Thymus (tissue), 11 donors: Measurements from ENCODE around the gene HK1. TPM values are rescaled to one million over a fixed set of nuclear protein-coding genes. Genes with fewer than 3 reads are reported as not detected.
"Not testable (repeated sequence)": the region's sequence is repeated elsewhere in the genome, so short reads cannot be mapped to it uniquely, and the experiment has no call there.

Experiments
- DNase-seq, 9 donors: peaks; one replicate each; pipeline ENCODE4 v3.0.0-alpha.2; 2013; ENCODE audit warnings: low spot score in 9 of 9, low read depth in 6 of 9, missing footprints in 1 of 9
- H3K27ac ChIP-seq, 2 donors: one replicate each; pipeline ENCODE4 v1.5.1; 2013; ENCODE audit warnings: control low read depth in 1 of 2, low read depth in 1 of 2, low read length in 1 of 2, mild to moderate bottlenecking in 1 of 2, moderate library complexity in 1 of 2
- H3K27me3 ChIP-seq, 2 donors: one replicate each; pipeline ENCODE4 v1.5.1; 2013; ENCODE audit warnings: low read length in 1 of 2; ENCODE audit not compliant: control insufficient read depth in 2 of 2, insufficient read depth in 1 of 2
- H3K36me3 ChIP-seq, 2 donors: one replicate each; pipeline ENCODE4 v1.5.1; 2013; ENCODE audit warnings: low read length in 1 of 2, mild to moderate bottlenecking in 1 of 2, moderate library complexity in 1 of 2; ENCODE audit not compliant: control insufficient read depth in 2 of 2, insufficient read depth in 2 of 2
- H3K4me1 ChIP-seq, 2 donors: one replicate each; pipeline ENCODE4 v1.5.1; 2013; ENCODE audit warnings: low read length in 2 of 2; ENCODE audit not compliant: control insufficient read depth in 2 of 2, insufficient read depth in 2 of 2
- H3K4me3 ChIP-seq, 2 donors: one replicate each; pipeline ENCODE4 v1.5.1; 2013; ENCODE audit warnings: low read length in 2 of 2, control low read depth in 1 of 2, mild to moderate bottlenecking in 1 of 2
- H3K9me3 ChIP-seq, 2 donors: one replicate each; pipeline ENCODE4 v1.5.1; 2013; ENCODE audit warnings: low read length in 1 of 2, mild to moderate bottlenecking in 1 of 2; ENCODE audit not compliant: control insufficient read depth in 2 of 2, insufficient read depth in 1 of 2
- WGBS: extraction: QIAGEN DNeasy Blood & Tissue Kit; methylation state at CpG from one replicate; pipeline ENCODE4 v1.1.7; 2013; 5-methylcytosine and 5-hydroxymethylcytosine counted together
- polyA plus RNA-seq: library from polyadenylated mRNA; stranded (reverse); fragments of 200-250 nt; gene quantifications from one replicate; pipeline ENCODE4 v1.2.3, GENCODE V29; 2013
- total RNA-seq: library from RNA; stranded (reverse); fragments of 120-200 nt; gene quantifications from one replicate; pipeline ENCODE4 v1.2.4, GENCODE V29; 2013
- donor health status: healthy.

The HK1 gene
- total and polyA plus RNA-seq, 2 donors = 33.7 to 52.6 TPM

GRCh38 chr10:69268761-69269416 is 9.4 kb upstream of the HK1 start:
- Histone ChIP-seq H3K4me3 (no peak overlapping the region), H3K27ac (no peak overlapping the region), H3K4me1 (no peaks in the 10 kb centered on the region), H3K36me3 (peaks cover 7 to 16% of the 10 kb centered on the region in 2 donors), H3K27me3 (no peaks in the 10 kb centered on the region), H3K9me3 (no peaks in the 10 kb centered on the region)
- no peak for DNase-seq
- 97% methylated on average over 14 of the region's 14 CpGs for WGBS

DNA sequence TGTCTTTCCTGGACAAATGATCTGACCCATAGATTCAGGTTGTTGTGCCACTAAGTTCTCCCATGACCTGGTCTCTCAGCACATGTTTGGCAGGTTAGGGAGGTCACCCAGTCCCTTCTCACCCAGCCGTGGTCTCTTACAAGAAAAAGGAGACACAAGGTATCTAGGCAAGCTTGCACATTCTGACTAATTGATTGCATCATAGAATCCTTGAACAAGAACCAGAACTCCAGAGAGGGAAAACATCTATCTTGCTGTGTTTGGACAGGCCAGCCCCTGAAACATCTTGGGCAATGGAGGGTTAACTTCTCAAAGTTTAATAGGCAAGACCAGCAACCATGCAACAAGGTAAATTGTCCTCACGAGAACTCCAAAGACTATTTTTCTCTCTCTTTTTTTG is 8.5 kb upstream of the HK1 start:
- Histone ChIP-seq H3K9me3 (no peaks in the 10 kb centered on the region), H3K36me3 (peaks cover 7 to 16% of the 10 kb centered on the region in 2 donors), H3K27ac (no peak overlapping the region), H3K4me1 (no peaks in the 10 kb centered on the region), H3K4me3 (no peak overlapping the region), H3K27me3 (no peaks in the 10 kb centered on the region)
- WGBS = 94% methylated on average over 2 of the region's 2 CpGs
- no peak for DNase-seq

GRCh38 chr10:69270990-69271389 is 7.3 kb upstream of the HK1 start:
- no peak for DNase-seq
- 68% methylated on average over 3 of the region's 3 CpGs for WGBS
- peaks cover 7 to 9% of the 10 kb centered on the region in 2 donors for H3K36me3 ChIP-seq
- no peaks in the 10 kb centered on the region for H3K9me3 ChIP-seq
- no peak overlapping the region for H3K27ac ChIP-seq
- H3K27me3 ChIP-seq = no peaks in the 10 kb centered on the region
- H3K4me3 ChIP-seq = no peak overlapping the region
- no peaks in the 10 kb centered on the region for H3K4me1 ChIP-seq

DNA sequence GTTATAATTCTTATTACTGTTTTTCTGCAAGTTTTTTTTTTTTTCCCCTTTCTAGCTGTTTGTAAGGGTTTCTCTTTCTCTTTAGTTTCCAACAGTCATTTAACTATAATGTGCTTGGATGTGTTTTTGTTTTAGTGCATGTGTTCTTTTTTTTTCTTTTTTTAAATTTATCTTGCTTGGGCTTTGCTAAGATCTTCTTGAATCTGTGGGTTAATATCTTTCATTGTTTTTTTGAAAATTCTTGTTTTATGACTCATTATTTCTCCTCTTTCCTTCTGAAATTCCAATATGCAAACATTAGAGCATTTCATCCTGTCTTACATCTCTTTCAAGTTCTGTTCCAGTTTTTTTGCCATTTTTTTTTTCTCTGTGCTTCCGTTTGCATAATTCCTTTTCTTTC is 5.7 kb upstream of the HK1 start:
- WGBS = 91% methylated on average over 1 of the region's 1 CpG
- Histone ChIP-seq H3K4me1 (no peaks in the 10 kb centered on the region), H3K4me3 (no peak overlapping the region), H3K9me3 (no peaks in the 10 kb centered on the region), H3K27ac (no peak overlapping the region), H3K27me3 (no peaks in the 10 kb centered on the region), H3K36me3 (no peaks in the 10 kb centered on the region)
- DNase-seq = no peak

DNA sequence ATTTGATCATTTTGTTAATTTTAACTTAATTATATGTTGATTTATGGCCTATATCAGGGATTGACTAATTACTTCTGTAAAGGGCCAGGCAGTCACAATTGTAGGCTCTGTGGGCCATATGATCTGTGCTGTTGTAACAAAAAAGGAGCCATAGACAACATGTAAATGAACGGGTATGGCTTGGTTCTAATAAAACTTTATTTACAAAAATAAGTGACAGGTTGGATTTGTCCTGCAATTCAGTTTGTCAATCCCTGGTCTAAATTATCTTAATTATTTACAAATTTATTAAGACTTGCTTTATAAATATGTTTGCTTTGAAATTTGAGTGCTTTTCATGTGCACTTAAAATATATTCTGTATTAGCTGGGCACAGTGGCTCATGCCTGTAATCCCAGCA is 2.9 kb upstream of the HK1 start:
- H3K4me1 ChIP-seq = no peaks in the 10 kb centered on the region
- no peaks in the 10 kb centered on the region for H3K9me3 ChIP-seq
- H3K36me3 ChIP-seq = no peaks in the 10 kb centered on the region
- H3K27ac ChIP-seq = no peak overlapping the region
- 96% methylated on average over 1 of the region's 1 CpG for WGBS
- no peaks in the 10 kb centered on the region for H3K27me3 ChIP-seq
- no peak overlapping the region for H3K4me3 ChIP-seq
- DNase-seq = no peak

DNA sequence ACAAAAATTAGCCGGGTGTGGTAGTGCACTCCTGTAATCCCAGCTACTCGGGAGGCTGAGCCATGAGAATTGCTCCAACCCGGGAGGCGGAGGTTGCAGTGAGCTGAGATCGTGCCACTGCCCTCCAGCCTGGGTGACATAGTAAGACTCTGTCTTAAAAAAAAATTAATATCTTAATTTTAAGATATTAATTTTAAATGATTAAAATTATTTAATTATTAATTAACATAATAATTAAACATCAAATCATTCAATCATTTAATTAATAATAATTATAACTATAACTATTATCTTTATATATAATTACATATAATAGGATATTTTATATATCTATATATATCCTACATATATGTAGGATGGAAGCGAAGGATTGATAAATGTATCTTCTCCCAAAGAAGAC is 1.8 kb upstream of the HK1 start:
- Histone ChIP-seq H3K27me3 (no peaks in the 10 kb centered on the region), H3K4me3 (no peak overlapping the region), H3K27ac (no peak overlapping the region), H3K36me3 (no peaks in the 10 kb centered on the region), H3K9me3 (no peaks in the 10 kb centered on the region), H3K4me1 (no peaks in the 10 kb centered on the region)
- no peak for DNase-seq
- 97% methylated on average over 6 of the region's 6 CpGs for WGBS

DNA sequence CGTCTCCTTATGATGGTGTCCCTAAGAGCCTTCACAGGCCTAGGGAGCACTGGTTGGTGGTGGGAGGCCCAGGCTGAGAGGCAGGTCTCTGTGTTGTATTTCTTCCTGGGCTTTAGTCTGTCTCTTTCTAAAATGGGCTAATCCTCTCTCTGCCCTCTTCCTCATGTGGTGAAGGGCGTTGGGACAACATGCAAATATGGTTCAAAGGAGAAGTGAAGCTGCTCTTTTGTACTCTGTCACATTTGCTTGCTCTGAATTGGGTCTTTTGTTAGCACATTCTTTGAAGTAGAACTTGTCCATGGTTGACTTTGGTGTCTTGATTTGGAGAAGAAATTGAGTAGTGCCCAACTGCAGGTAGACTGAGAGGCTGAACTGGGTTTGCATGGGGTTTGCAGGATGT is 814 bp downstream of the HK1 start:
- Histone ChIP-seq H3K9me3 (no peaks in the 10 kb centered on the region), H3K36me3 (no peaks in the 10 kb centered on the region), H3K27ac (no peak overlapping the region), H3K4me3 (no peak overlapping the region), H3K27me3 (no peaks in the 10 kb centered on the region), H3K4me1 (no peaks in the 10 kb centered on the region)
- DNase-seq = no peak
- whole genome bisulfite sequencing = 92% methylated on average over 2 of the region's 2 CpGs

DNA sequence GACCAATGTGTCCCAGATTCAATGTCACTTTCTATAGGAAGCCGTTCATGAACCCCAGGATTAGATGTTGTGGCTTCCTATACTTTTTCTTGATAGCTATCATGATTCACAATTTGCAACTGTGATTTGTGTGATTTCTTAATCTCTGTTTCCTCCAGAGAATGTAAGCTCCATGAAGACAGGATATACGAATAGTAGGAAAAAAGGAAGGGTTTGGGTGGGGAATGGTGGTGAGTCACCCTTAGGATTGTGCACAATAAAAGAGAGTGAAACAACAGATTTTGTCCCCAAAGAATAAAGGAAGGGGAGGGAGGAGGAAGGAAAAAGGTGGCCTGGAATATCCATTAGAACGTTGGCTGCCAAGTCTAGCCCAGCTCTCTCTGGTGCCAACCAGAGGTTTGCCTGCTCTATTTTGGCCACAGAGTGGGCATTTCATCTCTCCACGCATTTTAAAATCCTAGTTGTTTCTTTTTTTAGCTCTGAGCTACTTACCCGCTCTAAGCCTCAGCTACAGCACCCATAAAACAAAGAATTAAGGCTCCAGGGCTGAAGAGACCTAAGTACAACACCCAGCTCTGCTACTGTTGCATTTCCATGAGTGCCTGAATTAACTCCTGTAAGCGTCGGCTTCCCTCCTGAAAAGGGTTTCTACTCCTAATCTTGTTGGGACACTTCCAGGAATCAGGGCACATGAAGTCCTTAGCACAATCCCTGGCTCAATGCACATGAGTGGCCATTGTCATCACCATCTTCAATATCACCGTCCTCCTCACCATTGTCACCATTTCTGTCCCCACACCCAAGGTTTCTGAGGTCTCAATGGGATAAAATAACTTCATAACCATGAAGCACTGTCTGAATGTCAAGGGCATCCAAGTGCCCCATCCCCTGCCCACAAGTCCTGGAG is 3.5 kb downstream of the HK1 start:
- H3K27me3 ChIP-seq = no peaks in the 10 kb centered on the region
- no peak overlapping the region for H3K27ac ChIP-seq
- H3K4me3 ChIP-seq = no peak overlapping the region
- H3K9me3 ChIP-seq = no peaks in the 10 kb centered on the region
- WGBS = 95% methylated on average over 8 of the region's 8 CpGs
- DNase-seq = no peak
- H3K36me3 ChIP-seq = no peaks in the 10 kb centered on the region
- no peaks in the 10 kb centered on the region for H3K4me1 ChIP-seq

DNA sequence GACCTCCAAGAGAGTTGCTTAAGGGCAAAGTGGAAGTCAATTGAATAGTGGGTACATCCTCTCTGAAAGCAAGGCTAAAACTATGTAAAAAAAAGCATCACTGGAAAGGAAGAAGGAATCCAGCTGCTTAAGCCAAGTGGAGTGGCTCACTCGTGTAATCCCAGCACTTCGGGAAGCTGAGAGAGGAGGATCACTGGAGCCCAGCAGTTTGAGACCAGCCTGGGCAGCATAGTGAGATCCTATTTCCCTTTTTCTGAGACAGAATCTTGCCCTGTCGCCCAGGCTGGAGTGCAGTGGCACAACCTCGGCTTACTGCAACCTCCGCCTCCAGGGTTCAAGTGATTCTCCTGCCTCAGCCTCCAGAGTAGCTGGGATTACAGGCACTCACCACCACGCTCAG is 6.1 kb downstream of the HK1 start:
- H3K27ac ChIP-seq, H3K4me3 ChIP-seq, H3K9me3 ChIP-seq, DNase-seq, H3K4me1 ChIP-seq, H3K27me3 ChIP-seq, H3K36me3 ChIP-seq: not testable (repeated sequence)
- 93% methylated on average over 6 of the region's 6 CpGs for WGBS
